SK-N-SH treated with all-trans-retinoic acid at 6 μM for 48 hours (cell line): ENCODE results near the gene KIFAP3.

Source experiments
- ATAC-seq: fragments of 200-7000 bp; cut with Tn5 transposase; 3 replicates; pipeline ENCODE4 v1.9.1; 2020; ENCODE audit warnings: mild to moderate bottlenecking, moderate library complexity
- ARNTL ChIP-seq: fragments of 450-650 bp; formaldehyde crosslinking; IDR thresholded peaks from 2 replicates; pipeline ENCODE4 v1.5.0; 2020; ENCODE audit warnings: low read depth, mild to moderate bottlenecking, moderate library complexity, borderline replicate concordance
- CSDC2 ChIP-seq: fragments of 250-450 bp; sonication (Bioruptor Pico); IDR thresholded peaks from 2 replicates; pipeline ENCODE4 v1.5.0; 2020; ENCODE audit warnings: mild to moderate bottlenecking, moderate library complexity
- ISL1 ChIP-seq: fragments of 250-450 bp; sonication (Bioruptor Pico); IDR thresholded peaks from 2 replicates; pipeline ENCODE4 v2.1.2; 2022; ENCODE audit warnings: mild to moderate bottlenecking, moderate library complexity
- OSR1 ChIP-seq: fragments of 250-450 bp; sonication (Bioruptor Pico); IDR thresholded peaks from 2 replicates; pipeline ENCODE4 v1.8.0; 2022; ENCODE audit warnings: moderate library complexity, mild to moderate bottlenecking, inconsistent platforms
- PATZ1 ChIP-seq: fragments of 250-450 bp; sonication (Bioruptor Pico); IDR thresholded peaks from 2 replicates; pipeline ENCODE4 v1.8.0; 2020; ENCODE audit warnings: mild to moderate bottlenecking, moderate library complexity, borderline replicate concordance
- RARB ChIP-seq: fragments of 250-450 bp; sonication (Bioruptor Pico); IDR thresholded peaks from 2 replicates; pipeline ENCODE4 v1.8.0; 2021; ENCODE audit warnings: mild to moderate bottlenecking, moderate library complexity
- SNAI2 ChIP-seq: fragments of 250-450 bp; sonication (Bioruptor Pico); IDR thresholded peaks from 2 replicates; pipeline ENCODE4 v1.5.0; 2020; ENCODE audit warnings: mild to moderate bottlenecking, moderate library complexity
- TCF4 ChIP-seq: fragments of 250-450 bp; sonication (Bioruptor Pico); IDR thresholded peaks from 2 replicates; pipeline ENCODE4 v1.8.0; 2021; ENCODE audit warnings: mild to moderate bottlenecking, moderate library complexity, borderline replicate concordance
- TSHZ2 ChIP-seq: fragments of 250-450 bp; sonication (Bioruptor Pico); IDR thresholded peaks from 2 replicates; pipeline ENCODE4 v1.5.0; 2020; ENCODE audit warnings: mild to moderate bottlenecking, moderate library complexity
- ZFP30 ChIP-seq: fragments of 450-650 bp; formaldehyde crosslinking; IDR thresholded peaks from 2 replicates; pipeline ENCODE4 v1.5.0; 2022; ENCODE audit warnings: mild to moderate bottlenecking, moderate library complexity
- ZNF565 ChIP-seq: fragments of 450-650 bp; formaldehyde crosslinking; conservative IDR thresholded peaks from 2 replicates; pipeline ENCODE4 v1.5.0; 2020; ENCODE audit warnings: low read depth, mild to moderate bottlenecking, moderate library complexity
- ZNF8 ChIP-seq: fragments of 450-650 bp; formaldehyde crosslinking; IDR thresholded peaks from 2 replicates; pipeline ENCODE4 v1.5.0; 2020; ENCODE audit warnings: mild to moderate bottlenecking, moderate library complexity

The KIFAP3 gene

GRCh38 chr1:169915150-169915549 lies 159.3 kb downstream of the KIFAP3 start:
- no peak; the same call in 2 of the 3 replicates for ATAC-seq
- TF ChIP-seq ZNF565 (CRISPR knock-in tag) (no peak), TSHZ2 (CRISPR knock-in tag) (no peak), PATZ1 (CRISPR knock-in tag) (no peak)
- TF ChIP-seq, all 23 proteins: peak for 0

- ATAC-seq: peak; percentile 78
- TF ChIP-seq OSR1 (CRISPR knock-in tag): no peak
- TF ChIP-seq RARB (CRISPR knock-in tag): no peak
- TF ChIP-seq TCF4 (CRISPR knock-in tag): no peak
- no peak for TF ChIP-seq ZFP30 (CRISPR knock-in tag)
- no peak for TF ChIP-seq ARNTL
- TF ChIP-seq ISL1 (CRISPR knock-in tag): no peak
- no peak for TF ChIP-seq PATZ1 (CRISPR knock-in tag)
Observed at GRCh38 chr1:169914531-169914930, 160.0 kb downstream of the KIFAP3 start.

- no peak for ATAC-seq
Observed at GRCh38 chr1:169909499-169909898, 165.0 kb downstream of the KIFAP3 start.

More at GRCh38 chr1:169909499-169909898, 165.0 kb downstream of the KIFAP3 start:
- TF ChIP-seq TSHZ2 (CRISPR knock-in tag) (no peak), SNAI2 (CRISPR knock-in tag) (no peak), ZNF8 (CRISPR knock-in tag) (no peak), ZNF565 (CRISPR knock-in tag) (no peak), PATZ1 (CRISPR knock-in tag) (no peak), RARB (CRISPR knock-in tag) (no peak), CSDC2 (CRISPR knock-in tag) (no peak)
